ENCODE data around the gene LRRC74B. TPM values are rescaled to one million over a fixed set of nuclear protein-coding genes. Genes with fewer than 3 reads are reported as not detected.

Gene LRRC74B
- total and polyA plus RNA-seq, 3 donors from 2014 or later: 3.0 to 8.7 (median 5.4) TPM

DNA sequence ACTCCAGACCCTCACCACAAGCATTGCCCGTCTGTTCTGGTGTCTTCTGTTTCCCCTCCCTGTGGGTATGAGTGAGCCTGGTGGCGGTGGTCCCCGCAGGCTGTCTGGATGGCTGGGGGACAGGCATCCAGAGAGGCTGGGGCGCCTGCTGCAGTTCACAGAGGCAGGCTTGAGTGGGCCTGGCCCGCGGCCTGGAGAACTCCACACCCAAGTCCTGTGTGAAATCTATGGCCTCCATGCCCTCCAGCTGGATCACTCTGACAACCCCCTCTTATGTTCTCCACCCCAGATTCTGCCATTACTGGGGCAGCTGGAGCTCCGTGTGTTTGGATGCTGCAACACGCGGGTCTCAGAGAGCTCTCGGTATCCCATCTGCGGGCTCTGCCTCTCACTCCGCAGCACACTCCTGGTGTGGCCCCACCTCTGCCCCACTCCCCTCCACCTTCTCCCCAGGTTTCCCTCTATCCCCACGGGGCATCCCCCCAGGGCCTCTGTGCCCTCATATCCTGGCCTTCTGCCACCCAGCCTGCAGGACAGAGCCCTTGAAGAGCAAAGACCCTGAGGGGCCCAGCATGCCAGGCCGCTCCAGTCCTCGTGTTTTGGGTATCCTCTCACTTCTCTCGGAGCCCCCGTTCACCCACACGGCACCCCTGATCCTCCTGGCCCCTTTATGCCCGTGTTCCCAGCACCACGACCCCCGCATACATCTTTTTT, 31.3 kb downstream of the LRRC74B start:
- no peak overlapping the region for H3K27ac ChIP-seq
- H3K4me1 ChIP-seq: no peaks in the 10 kb centered on the region
- H3K4me3 ChIP-seq: no peak overlapping the region
- H3K27me3 ChIP-seq: no peaks in the 10 kb centered on the region
- no peak for DNase-seq
- no peaks in the 10 kb centered on the region for H3K9me3 ChIP-seq
- intact Hi-C loops (cut with DNase I; ENCODE audit: low total_unique reads): no loop called here
- H3K36me3 ChIP-seq (ENCODE audit: low read depth, missing control alignments): no peaks in the 10 kb centered on the region
- 89 to 90% methylated on average over 19 to 21 of the region's 21 CpGs for WGBS, 2 donors
- TF ChIP-seq POLR2A (IDR thresholded peaks at IDR 0.05): no peak
- TF ChIP-seq, protein P1, sequence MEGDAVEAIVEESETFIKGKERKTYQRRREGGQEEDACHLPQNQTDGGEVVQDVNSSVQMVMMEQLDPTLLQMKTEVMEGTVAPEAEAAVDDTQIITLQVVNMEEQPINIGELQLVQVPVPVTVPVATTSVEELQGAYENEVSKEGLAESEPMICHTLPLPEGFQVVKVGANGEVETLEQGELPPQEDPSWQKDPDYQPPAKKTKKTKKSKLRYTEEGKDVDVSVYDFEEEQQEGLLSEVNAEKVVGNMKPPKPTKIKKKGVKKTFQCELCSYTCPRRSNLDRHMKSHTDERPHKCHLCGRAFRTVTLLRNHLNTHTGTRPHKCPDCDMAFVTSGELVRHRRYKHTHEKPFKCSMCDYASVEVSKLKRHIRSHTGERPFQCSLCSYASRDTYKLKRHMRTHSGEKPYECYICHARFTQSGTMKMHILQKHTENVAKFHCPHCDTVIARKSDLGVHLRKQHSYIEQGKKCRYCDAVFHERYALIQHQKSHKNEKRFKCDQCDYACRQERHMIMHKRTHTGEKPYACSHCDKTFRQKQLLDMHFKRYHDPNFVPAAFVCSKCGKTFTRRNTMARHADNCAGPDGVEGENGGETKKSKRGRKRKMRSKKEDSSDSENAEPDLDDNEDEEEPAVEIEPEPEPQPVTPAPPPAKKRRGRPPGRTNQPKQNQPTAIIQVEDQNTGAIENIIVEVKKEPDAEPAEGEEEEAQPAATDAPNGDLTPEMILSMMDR (IDR thresholded peaks at IDR 0.05): no peak

DNA sequence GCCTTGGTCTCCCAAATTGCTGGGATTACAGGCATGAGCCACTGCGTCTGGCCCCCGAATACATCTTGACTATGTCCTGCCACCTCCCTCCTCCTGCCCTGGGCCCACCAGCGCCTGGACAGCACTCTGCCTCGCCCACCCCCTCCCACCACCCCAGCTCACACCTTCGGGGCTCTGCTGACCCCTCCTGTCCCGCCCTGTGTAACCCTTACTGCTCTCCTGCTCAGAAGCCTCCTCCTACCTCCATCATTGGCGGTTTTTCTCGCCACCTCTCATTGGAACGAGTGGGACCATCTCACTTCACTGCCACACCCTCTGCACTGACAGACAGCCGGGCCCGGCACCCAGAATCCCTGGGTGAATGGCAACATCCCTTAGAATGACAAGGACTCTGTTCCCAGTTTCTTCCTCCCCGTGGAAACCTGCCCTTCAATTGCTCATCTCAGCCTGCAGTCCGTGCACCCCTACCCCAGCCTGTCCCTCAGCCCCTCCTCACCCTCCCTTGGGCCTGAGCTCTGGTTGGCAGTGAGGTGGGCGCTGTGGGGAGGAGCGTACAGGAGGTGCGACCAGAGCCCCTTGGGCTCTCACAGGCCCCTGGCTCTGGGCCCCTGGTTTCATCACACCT, 32.2 kb downstream of the LRRC74B start:
- H3K4me1 ChIP-seq: no peaks in the 10 kb centered on the region
- H3K4me3 ChIP-seq: no peak overlapping the region
- H3K9me3 ChIP-seq: no peaks in the 10 kb centered on the region
- H3K36me3 ChIP-seq (ENCODE audit: low read depth, missing control alignments): no peaks in the 10 kb centered on the region
- 88 to 89% methylated on average over 13 to 16 of the region's 16 CpGs for WGBS, 2 donors
- H3K27me3 ChIP-seq: no peaks in the 10 kb centered on the region
- no peak for DNase-seq
- intact Hi-C loops (cut with DNase I; ENCODE audit: low total_unique reads): no loop called here
- H3K27ac ChIP-seq: no peak overlapping the region
- no peak for TF ChIP-seq POLR2A (IDR thresholded peaks at IDR 0.05)
- TF ChIP-seq, protein P1 (IDR thresholded peaks at IDR 0.05): no peak

DNA sequence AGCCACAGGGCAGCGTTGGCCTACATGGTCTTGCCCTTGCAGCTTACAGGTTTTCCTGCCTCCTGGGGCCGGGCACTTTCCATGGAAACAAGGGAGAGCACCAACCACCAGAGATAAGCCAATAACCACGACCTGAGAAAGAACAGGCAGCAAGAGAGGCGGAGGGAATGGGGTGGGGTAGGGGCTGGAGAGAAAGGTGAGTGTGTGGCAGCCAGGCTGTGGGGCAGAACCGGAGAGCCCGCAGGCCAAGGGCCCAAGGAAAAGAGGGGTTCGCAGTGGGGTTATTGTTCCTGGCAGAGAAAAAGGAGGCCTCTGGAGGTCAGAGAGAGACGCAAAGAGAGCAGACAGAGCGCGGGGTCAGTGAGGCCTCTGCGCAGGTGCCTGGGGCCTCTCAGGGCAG, 33.2 kb downstream of the LRRC74B start:
- H3K4me1 ChIP-seq: no peaks in the 10 kb centered on the region

DNA sequence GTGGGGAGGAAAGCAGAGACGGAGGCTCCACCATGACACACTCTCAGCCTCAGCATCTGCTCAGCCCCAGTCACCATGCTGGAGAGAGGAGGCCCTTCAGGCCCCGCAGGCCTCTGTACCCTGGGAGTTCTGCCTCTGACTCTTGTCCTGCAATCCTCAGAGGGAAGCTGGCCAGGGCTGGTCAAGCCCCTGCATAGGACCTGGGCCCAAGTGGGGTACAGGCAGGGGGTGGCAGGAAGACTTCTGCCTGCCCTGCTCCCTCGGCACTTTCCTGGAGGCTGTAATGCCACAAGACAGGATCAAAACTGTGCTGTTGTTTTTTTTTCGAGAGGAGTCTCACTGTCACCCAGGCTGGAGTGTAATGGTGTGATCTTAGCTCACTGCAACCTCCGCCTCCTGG, 33.7 kb downstream of the LRRC74B start:
- Histone ChIP-seq H3K27me3 (no peaks in the 10 kb centered on the region), H3K4me3 (no peak overlapping the region), H3K27ac (no peak overlapping the region), H3K36me3 (ENCODE audit: low read depth, missing control alignments) (no peaks in the 10 kb centered on the region), H3K4me1 (no peaks in the 10 kb centered on the region), H3K9me3 (no peaks in the 10 kb centered on the region)
- intact Hi-C loops (cut with DNase I; ENCODE audit: low total_unique reads): no loop called here
- 90% methylated on average over 3 to 5 of the region's 5 CpGs for WGBS, 2 donors
- DNase-seq: no peak
- TF ChIP-seq, protein P1 (IDR thresholded peaks at IDR 0.05): no peak
- TF ChIP-seq POLR2A (IDR thresholded peaks at IDR 0.05): no peak

More for the DNA sequence above, 33.2 kb downstream of the LRRC74B start:
- WGBS, 2 donors: 87 to 91% methylated on average over 11 of the region's 11 CpGs
- no peak for DNase-seq
- Histone ChIP-seq H3K27ac (no peak overlapping the region), H3K27me3 (no peaks in the 10 kb centered on the region), H3K36me3 (ENCODE audit: low read depth, missing control alignments) (no peaks in the 10 kb centered on the region), H3K9me3 (no peaks in the 10 kb centered on the region), H3K4me3 (no peak overlapping the region)
- intact Hi-C loops (cut with DNase I; ENCODE audit: low total_unique reads): no loop called here
- TF ChIP-seq, protein P1 (IDR thresholded peaks at IDR 0.05): no peak
- TF ChIP-seq POLR2A (IDR thresholded peaks at IDR 0.05): no peak
